ENCODE results near the gene TFR2. TPM values are rescaled to one million over a fixed set of nuclear protein-coding genes. Genes with fewer than 3 reads are reported as not detected.

The TFR2 gene
- total RNA-seq, 1 experiment from 2014 or later, result 4.6 TPM

DNA sequence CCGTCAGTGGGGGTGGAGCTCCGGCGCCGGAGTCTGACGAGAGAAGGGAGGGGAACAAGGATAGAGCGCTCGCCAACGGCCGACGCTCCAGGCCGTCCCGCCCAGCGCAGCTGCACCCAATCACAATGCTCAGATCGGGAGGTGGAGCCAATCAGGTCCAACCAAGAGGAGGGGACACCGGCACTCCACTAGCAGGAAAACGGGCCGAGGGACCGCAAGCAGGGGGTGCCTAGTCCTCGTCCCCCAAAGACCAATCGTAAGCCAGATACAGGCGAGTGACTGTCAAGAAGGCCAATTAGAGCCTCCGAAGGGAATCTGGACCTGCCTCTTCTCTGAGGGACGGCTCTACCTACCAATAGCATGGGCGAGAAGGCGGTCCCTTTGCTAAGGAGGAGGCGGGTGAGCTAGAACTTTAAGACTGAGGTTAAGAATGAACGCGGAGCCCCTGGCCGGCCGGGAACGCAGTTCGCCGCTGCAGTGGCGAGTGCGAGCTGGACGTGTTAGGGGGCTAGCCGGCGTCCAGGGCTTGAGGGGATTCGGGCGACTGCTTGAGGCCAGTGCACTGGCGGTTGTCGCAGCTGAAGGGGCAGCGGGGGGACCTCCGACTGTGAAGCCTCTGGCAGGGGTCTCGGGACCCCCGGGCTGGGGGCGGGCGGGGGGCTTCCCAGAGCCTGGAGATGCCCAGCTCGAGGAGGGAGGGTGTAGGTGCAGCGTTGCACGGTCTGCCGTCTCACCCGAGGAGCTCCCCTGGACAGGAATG, 54.9 kb downstream of the TFR2 start, which contains the start of gene FBXO24:
Gene FBXO24 (plus strand): TSS at position 63 of the 760 bp plus-strand sequence. CDS start 298 bp downstream, at position 361.
- DNase-seq (ENCODE audit: low read depth), result peak; percentile 100

DNA sequence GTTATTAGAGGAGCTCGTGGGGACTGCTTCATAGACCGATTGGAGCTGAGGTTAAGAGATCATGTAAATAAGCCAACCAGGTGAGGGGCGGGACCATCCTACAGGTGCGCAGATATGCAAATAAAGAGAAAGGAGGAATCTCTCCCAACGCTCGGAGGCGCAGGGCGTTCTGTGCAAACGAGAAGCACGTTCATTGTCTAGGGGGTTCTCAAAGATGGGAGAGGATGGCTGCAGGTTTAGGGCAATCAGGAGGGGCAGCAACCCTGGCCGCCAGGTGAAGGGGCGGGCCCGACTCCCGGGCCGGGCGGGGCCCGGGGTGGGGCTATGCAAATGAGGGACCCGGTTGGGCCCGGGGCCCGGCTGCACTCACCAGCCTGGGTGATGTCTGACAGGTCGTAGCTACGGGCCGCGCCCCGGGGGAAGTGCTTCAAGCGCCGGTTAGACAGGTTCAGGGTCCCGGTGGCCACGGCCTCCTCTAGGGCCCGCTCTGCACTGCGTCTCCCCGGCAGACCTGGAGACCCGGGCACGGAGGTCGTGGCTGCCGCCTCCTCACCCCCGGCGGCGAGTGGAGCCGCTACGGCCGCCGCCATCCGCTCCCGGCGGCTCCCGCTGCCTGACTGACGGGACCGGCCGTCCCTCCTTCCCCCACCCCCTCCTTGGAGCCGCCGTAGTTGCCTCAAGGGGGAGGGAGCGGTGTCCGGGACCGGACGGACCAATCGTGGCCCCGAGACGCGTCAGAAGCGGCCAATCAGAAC, 55.7 kb downstream of the TFR2 start, which contains the start of gene LRCH4:
Gene LRCH4 (minus strand): TSS at position 619 of the 755 bp plus-strand sequence. CDS start 29 bp downstream, at position 590.
- DNase-seq (ENCODE audit: low read depth), result no peak

DNA sequence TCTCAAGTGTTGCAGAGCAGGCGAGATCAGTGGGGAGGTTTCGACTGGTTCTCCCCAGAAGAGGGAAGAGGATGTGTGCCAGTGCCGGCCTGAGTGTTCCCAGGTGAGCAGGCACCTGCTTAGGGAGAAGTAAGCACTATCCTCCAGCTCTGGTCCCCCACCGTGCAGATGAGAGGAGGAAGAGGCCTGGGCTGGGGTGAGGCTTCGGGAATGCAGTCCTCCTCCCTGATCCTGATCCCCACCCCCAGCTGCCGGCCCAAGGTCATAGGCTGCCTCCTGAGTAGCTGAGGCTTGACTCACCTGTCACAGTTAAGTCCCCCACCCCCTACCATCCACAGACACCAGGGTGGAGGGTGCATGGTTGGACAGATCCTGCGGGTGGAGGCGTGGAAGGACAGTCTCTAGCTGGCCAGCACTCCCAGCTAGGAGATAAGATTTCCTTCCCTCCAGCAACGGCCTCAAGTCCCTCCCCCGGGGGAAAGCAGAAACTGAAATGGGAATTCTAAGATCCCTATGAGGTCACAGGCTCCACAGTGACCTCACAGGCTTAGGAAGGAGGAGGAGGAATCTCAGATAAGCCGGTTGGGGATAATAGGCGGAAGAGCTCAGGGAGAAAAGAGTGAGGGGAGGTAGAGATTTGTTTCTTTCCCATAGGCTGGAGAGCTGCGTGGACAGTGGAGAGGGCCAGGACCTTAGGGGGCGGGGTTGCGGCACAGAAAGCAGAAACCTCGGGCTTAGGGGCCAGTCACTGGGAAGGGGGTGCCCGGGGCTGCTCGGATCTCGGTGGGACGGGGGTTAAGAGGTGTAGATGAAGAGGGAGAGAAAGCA, 56.5 kb downstream of the TFR2 start:
- peak; percentile 47 for DNase-seq (ENCODE audit: low read depth)

DNA sequence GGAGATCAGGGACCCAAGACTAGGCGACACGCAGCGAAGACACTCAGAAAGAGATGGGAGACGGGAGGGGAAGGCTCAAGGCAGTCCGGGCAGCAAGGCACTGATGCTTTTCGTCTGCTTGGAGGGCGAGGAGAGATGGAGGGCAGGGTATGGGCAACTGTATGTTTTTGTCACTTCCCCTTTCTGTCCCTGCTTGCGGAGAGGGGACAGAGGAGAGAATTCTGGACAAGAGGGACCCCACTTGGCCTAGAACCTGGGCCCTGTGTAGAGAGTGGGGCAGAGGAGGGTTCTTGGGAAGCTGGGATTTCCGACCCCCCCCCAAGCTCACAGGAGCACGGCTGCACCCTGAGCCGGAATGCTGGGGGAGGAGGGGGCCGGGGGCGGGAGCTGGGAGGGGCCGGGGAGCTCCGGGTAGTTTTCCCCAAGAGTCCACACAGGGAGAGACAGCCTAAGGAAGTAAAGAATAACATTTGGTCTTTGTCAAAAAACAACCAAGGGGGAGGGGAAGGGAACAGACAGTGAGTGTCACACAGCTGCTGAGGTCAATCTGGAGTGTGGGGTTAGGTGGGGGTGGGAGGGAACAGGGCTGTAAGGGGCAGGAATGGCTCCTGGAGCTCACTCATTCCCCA, 57.2 kb downstream of the TFR2 start:
- no peak for DNase-seq (ENCODE audit: low read depth)

DNA sequence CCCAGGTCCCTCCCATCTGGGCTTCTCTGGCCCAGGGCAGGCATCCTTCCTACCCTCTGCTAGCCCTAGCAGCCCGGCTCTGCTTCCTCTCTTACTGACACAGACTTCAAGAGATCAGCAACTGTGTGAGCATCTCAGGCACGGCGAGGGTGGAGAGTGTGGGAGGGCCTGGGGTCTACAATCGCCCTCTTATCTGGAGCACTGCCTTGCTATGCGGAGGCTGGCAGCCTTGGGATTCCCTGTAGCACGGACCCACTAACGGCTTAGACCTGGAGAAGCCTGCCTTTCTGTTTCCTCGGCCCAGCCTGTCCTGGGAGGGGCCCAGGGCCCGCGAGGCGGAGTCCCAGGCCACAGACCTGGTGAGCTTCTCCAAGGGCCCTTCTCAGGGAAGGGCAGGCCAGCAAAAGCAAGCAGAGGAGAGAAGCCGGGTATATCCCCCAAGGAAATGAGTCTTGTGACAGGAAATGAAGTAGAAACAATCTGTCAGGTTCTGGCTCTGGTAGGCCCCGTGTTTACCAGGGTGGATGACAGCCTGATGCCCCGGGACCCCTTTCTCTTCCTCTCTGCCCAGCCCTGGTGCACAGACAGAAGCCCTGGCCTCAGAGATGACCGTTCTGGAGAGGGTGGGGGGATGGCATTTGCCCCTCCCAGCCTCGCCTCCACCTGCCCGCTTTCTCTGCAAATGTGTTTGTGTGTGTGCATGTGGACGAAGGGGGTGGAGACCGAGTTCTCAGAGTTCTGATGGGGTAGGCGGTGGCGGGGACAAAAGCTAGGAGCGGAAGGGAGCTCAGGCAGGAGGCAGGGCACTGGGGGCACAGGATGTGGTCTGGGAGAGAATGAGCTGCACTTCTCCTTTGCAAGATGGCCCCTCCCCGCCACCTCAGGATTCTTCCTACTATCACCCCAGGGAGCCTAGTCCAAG, 58.0 kb downstream of the TFR2 start:
- no peak for DNase-seq (ENCODE audit: low read depth)

GRCh38 chr7:100582650-100583049, 58.7 kb downstream of the TFR2 start:
- DNase-seq (ENCODE audit: low read depth), result no peak

DNA sequence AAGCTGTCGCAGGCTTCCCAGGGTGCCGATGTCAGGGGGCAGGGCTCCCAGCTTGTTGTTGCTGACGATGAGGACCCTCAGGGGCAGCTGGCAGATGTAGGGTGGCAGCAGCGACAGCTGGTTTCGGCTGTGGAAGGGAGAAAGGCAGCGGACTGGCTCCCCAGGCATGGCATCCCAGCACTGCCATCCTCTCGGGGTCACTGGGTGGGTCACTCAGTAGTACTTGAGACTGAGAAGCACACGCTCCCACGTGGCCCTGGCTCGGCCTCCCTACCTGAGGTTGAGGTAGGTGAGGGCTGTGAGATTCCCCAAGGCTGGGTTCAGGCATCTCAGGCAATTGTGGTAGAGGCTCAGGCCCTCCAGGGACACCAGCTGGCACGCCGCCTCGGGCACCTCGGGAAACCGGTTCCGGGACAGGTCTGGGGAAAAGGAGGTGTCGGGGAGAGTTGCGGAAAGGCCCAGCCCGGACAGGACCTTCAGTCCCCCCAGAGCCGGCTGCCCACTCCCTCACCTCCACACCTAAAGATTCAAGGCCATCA, 59.2 kb downstream of the TFR2 start:
- DNase-seq (ENCODE audit: low read depth), result no peak

GRCh38 chr7:100580466-100581283, 60.7 kb downstream of the TFR2 start:
- no peak for DNase-seq (ENCODE audit: low read depth)

GRCh38 chr7:100578246-100579183, 62.8 kb downstream of the TFR2 start:
- no peak for DNase-seq (ENCODE audit: low read depth)

DNA sequence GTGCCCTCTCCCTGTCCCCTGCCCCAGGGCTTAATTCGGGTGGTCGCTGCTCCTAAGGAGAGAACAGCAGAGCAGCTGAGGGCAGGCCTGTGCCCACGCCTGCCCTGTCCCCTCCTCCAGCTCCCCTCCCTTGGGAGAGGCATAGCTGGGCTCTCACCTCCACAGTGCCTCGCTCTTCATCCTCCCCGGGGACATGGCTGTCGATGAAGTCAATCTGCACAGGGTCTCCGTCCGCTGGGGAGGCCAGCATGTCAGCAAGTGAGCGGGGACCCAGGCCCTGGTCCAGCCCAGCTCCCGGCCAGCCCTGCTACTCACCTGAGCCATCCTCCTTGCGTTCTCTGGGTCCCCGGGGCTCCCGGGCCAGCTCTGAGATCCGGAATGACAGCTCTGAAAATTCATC, 63.8 kb downstream of the TFR2 start:
- no peak for DNase-seq (ENCODE audit: low read depth)

- DNase-seq (ENCODE audit: low read depth), result no peak
Observed at GRCh38 chr7:100577103-100577502, 64.2 kb downstream of the TFR2 start.

DNA sequence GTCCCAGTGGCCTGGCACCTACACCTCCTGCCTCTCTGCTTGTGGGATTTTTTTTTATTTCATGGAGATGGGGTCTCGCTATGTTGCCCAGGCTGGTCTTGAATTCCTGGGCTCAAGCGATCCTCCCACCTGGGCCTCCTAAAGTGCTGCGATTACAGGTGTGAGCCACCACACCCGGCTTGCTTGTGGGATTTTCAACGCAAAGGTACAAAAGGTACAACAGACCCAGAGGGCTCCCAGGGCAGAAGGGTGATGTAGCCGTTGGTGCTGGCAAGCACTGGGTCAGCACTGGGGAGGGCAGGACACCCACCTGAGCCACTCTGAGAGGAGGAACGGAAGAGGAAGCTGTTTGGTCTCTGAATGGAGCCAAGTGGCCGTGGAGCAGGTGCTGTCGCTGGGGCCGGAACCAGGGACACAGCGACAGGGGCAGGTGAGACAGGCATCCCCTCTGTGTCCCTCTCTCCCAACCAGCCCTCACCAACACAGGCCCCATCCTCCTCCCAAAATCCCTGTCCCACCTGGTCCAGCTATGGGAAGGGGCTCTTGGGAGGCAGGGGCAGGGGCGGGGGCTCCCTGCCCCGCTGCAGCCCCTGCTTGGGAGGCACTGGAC, 64.9 kb downstream of the TFR2 start:
- DNase-seq (ENCODE audit: low read depth), result no peak

GRCh38 chr7:100575746-100576383, 65.5 kb downstream of the TFR2 start:
- no peak for DNase-seq (ENCODE audit: low read depth)

DNA sequence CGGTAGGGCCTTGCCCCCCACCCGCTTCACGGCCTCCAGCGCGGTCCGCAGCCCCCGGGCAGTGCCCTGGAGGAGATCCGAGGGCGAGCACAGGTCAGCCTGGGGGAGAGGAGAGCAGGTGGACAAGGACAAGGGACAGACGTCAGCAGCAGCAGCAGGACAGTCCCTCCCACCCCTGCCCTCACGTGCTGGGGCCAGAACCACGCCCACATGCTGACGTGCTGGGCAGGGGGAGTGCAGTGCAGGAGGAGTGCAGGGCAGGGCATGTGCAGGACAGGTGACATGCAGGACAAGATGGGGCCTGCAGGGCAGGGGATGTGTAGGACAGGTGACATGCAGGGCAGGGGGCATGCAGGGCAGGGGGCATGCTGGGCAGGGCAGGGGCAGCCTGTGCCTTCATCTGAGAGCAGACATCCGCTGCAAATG, 66.1 kb downstream of the TFR2 start:
- DNase-seq (ENCODE audit: low read depth), result peak; percentile 38

DNA sequence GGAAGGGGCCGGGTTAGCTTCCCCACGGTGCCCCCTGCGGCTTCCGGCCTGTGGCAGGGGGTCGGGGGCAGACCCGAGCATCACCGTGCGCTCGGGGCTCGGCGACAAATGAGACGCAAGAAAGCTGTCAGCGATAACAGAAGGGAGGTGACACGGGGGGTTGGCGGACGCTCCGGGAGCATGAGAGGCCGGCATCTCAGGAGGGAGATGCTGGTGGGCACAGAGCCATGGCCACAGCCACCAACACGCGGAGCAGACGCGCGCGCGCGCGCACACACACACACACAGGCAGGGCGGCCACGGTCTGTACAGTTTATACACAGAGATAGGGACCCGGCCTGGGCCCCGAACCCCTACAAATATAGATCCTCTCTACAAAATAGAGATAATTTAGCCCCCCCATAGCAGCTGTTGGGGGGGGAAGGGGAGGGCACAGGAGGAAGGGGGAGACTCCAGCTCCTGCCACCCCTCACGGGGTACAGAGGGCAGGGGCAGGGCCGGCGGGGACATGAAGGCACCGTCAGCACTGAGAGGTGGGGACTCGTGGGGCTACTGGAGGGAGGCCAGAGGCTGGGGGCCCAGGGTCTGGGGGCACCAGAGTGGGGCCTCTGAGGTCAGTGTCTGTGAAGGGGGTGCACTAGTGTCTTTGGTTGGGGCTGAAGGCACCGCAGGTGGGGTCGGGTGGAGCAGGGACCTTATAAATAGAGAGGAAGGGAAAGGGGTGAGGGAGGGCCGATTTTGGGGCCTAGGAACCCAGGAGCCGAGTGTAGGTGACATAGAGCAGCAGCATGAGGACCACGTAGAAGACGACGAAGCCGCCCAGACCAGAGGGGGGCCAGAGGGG, 66.8 kb downstream of the TFR2 start:
- no peak for DNase-seq (ENCODE audit: low read depth)

- DNase-seq (ENCODE audit: low read depth), result no peak
Observed at GRCh38 chr7:100573691-100574361, 67.5 kb downstream of the TFR2 start, which contains the start of gene SAP25. Gene SAP25 (minus strand): TSS chr7:100573900. CDS start chr7:100573742, 158 bp downstream.

Data from Daoy (cell line).